GM18505 (cell line): ENCODE results near the gene FAM227B.

Experiments used
- ATAC-seq: cut with Tn5 transposase; IDR thresholded peaks from one replicate; pipeline ENCODE4 v1.9.1; 2021; ENCODE audit not compliant: unreplicated experiment
- POLR2A ChIP-seq: IDR thresholded peaks from 4 replicates; pipeline ENCODE4 v1.6.1; 2011; ENCODE audit warnings: borderline replicate concordance; ENCODE audit not compliant: insufficient read depth, insufficient read length; ENCODE audit errors: extremely low read depth

Gene FAM227B

DNA sequence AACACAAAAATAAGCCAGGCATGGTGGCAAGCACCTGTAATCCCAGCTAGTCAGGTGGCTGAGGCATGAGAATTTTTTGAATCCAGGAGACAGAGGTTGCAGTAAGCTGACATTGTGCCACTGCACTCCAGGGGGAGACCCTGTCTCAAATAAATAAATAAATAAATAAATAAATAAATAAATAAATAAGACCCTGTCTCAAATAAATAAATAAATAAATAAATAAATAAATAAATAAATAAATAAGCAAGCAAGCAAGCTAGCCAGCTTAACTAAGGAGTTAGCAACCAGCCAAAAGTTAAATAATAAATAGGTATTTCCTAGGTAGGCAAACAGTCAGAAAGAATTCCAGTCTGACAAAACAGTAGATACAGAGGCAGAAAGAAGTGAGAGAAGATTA, 326.7 kb downstream of the FAM227B start:
- ATAC-seq = no peak
- TF ChIP-seq POLR2A = no peak

DNA sequence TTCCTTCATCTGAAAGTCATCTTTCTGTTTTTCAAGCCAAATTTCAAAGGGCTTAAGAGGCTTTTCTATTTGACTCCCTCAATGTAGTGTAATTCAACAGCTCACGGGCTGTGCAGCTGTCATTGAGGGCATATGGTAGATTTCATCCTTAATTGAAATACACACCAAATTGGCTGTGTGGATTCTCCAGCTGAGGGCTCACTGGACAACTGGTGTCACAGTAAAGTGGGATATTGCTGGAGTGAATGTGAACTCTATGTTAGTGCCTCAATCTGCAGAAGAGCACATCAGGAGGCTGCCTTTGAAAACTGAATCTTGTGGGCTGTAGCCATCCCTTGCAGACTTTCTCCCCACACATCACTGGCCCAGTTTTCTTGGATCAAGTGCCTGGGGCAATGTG, 330.4 kb downstream of the FAM227B start:
- ATAC-seq = no peak
- no peak for TF ChIP-seq POLR2A

DNA sequence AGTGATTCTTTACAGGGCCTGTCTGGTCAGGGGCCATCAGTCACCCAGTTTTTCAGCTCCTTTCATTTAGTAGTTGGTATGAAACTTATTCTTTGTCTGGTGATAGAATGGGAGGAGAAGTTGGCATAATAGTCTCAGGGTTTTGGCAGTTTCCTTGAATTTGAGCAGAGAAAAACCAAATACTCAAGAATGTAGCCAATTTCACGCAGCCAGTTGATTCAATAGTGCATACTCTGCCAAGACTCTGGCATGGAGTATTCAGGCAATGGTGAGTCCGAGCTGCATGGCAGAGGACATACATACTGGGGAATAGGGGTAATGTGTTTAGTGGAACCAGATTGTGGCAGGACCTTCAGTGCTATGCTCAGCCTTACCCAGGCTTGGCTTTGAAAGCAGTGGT, 332.2 kb downstream of the FAM227B start:
- TF ChIP-seq POLR2A = no peak
- no peak for ATAC-seq

DNA sequence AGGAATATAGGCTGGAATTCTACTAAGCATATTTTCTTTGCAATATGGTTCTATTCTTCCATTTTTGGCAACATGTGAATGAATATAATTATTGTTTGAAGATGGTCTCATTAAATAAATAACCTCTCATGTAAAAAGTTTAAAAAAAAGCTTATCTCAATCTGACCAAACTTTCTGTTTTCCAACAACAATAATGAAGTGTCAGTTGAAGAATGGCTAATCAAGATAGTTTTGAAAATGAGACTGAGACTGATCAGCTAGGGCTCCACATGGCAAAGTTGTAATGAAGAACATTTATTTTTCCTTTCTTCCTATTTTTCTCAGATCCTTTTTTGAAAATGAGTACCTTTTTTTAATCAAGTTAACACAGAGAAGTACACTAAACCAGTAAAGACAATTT, 333.1 kb downstream of the FAM227B start:
- no peak for TF ChIP-seq POLR2A
- ATAC-seq = no peak

DNA sequence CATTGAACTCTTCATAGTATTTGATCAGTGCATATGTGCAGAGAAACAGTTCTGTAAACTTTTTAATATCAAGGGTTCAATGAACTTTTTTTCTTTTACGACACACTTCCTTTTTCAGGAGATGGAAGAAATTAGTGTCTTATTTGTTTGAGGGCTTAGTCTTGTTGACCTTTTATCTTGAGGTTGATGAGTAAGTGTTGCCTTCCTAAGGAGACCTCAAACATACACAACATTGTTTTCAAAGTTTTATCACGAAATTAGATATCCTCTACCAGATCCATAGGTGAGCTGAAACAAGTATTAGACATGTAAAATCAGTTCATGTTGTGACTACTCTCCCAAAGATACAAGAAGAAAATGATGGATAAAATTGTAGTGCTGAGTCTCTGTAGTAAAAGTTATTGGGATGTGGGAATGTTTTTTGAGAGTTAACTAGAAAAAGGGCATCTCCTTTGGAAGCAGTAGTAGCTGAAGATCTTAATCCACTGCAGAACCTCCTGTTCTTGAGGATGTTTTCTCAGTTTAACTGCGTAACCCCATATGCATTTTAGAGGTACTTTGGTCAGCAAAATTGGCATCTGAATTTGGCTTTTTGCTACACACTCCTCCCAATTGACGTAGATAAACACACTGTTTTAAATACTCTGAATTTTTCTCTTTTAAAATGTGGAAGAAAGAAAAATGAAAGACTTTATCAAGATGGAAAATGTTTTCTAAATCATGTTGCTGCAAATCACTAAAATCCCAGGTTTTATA, 333.8 kb downstream of the FAM227B start:
- ATAC-seq = no peak
- no peak for TF ChIP-seq POLR2A

DNA sequence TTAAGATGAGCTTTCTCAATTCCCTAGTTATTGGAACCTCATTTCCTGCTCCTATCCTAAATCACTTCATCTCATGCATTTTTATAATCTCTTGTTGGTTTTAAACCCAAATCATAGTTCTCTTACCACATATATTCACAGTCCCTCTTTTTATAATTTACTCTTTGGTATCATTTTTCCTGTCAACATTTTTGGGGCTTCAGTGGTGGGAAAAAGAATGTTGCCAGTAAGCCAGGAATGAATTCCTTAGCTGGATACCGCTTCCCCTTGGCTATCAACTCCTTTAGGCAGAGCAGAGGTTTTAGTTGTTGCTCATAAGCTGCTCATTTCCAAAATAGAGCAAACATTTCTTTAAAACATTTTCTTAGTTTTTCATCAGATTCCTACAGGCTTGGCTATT, 338.3 kb downstream of the FAM227B start:
- no peak for ATAC-seq
- no peak for TF ChIP-seq POLR2A

DNA sequence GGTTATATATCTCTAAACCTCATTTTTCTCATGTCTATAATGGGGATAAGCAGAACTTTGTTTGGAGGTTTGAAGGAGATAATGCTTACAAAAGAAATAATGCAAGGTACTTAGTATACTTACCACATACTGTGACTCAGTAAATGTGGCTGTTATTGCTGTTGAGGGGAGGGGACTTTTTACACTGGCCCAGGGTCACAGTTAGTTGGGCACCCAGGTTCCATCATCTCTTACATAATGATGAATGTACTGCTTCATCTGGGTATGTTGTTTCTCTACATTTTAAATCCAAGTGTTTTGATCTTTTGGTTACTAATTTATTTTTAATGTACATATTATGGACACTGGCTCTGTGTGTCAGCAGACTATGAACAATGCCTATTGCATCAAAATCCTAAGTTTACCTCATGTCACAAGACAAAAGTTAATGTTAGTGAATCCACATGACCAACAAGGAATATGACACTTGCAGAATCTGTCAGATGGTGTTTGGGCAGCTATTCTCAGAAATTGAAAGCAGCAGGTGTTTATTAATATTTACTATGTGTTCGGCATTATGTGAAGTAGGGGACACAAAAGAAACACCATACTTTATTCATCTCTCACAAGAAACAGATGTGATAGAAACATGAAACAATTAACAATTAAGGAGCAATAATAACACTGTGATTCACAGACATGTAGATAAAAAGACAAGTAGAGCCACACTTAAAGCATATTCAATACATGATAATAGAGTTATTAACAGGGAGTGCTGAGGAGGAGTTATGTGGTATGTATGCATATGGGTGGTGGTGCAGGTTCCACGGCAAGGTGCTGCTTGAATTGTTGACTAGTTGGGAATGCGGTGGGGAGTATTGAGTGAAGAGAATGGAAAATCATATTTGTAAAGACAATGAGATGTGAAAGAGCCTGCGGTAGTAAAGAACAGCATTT, 340.8 kb downstream of the FAM227B start:
- TF ChIP-seq POLR2A = no peak
- no peak for ATAC-seq

DNA sequence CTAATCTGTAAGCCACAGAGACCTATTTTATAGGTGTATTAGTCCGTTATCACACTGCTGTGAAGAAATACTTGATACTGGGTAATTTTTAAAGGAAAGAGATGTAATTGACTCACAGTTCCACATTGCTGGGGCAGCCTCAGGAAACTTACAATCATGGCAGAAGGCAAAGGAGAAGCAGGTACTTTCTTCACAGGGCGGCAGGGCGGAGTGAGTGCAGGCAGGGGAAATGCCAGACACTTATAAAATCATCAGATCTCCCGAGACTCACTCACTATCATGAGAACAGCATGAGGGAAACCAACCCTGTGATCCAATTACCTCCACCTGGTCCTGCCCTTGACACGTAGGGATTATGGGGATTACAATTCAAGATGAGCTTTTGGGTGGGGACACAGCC, 341.9 kb downstream of the FAM227B start:
- TF ChIP-seq POLR2A = no peak
- ATAC-seq = no peak
